K562 (cell line): ENCODE measurements around the gene MFSD2B. TPM values are rescaled to one million over a fixed set of nuclear protein-coding genes. Genes with fewer than 3 reads are reported as not detected.

Experiments used
- ATF3 ChIP-seq, 2 experiments: fragments of 450-650 bp in 1 of 2; sonication (generic) in 1 of 2; formaldehyde crosslinking in 1 of 2; IDR thresholded peaks in 1 of 2; conservative IDR thresholded peaks in 1 of 2; 2 replicates each; pipeline versions ENCODE4 v1.6.1 to v1.8.1; 2016 to 2023; ENCODE audit warnings: mild to moderate bottlenecking in 2 of 2, moderate library complexity in 2 of 2, inconsistent platforms in 1 of 2, missing genetic modification reagents in 1 of 2
- ATF4 ChIP-seq: fragments of 450-650 bp; formaldehyde crosslinking; IDR thresholded peaks from 2 replicates; pipeline ENCODE4 v1.4.0; 2022; ENCODE audit warnings: mild to moderate bottlenecking, moderate library complexity
- C11orf30 ChIP-seq: fragments of 450-650 bp; IDR thresholded peaks from 2 replicates; pipeline ENCODE4 v1.6.1; 2016; ENCODE audit warnings: low read depth, mild to moderate bottlenecking
- FUS ChIP-seq: fragments of 200-400 bp; formaldehyde crosslinking; optimal IDR thresholded peaks from 2 replicates; pipeline ENCODE3; 2017; ENCODE audit warnings: low read depth, low read length
- HDAC2 ChIP-seq: fragments of 450-650 bp; IDR thresholded peaks from 2 replicates; pipeline ENCODE4 v1.6.1; 2016; ENCODE audit warnings: mild to moderate bottlenecking
- KDM1A ChIP-seq, 2 experiments: fragments of 450-650 bp; IDR thresholded peaks; 2 replicates each; pipeline ENCODE4 v1.6.1; 2016; ENCODE audit warnings: mild to moderate bottlenecking in 2 of 2
- MCM3 ChIP-seq: fragments of 450-650 bp; IDR thresholded peaks from 2 replicates; pipeline ENCODE4 v1.6.1; 2016
- MNT ChIP-seq, 2 experiments: fragments of 450-650 bp; conservative IDR thresholded peaks; 2 replicates each; pipeline ENCODE4 v1.6.1; 2017; ENCODE audit warnings: mild to moderate bottlenecking in 2 of 2, moderate library complexity in 2 of 2
- NELFE ChIP-seq: IDR thresholded peaks from 2 replicates; pipeline ENCODE4 v1.6.1; 2011; ENCODE audit warnings: mild to moderate bottlenecking; ENCODE audit not compliant: insufficient read depth, insufficient read length
- POLR2H ChIP-seq: IDR thresholded peaks from 2 replicates; pipeline ENCODE4 v1.6.1; 2016; ENCODE audit warnings: missing genetic modification characterization, low read depth, mild to moderate bottlenecking, control low read depth, missing compliant biosample characterization, moderate library complexity
- RAD51 ChIP-seq: fragments of 450-650 bp; IDR thresholded peaks from 2 replicates; pipeline ENCODE4 v1.7.1; 2016; ENCODE audit warnings: low read depth, mild to moderate bottlenecking, borderline replicate concordance
- RCOR1 ChIP-seq, 2 experiments: IDR thresholded peaks; 2 replicates each; pipeline ENCODE4 v1.6.1; 2012; ENCODE audit warnings: low read depth in 2 of 2, low read length in 2 of 2, borderline replicate concordance in 1 of 2, improper control_type of control experiment in 1 of 2
- SMARCE1 ChIP-seq: fragments of 450-650 bp; IDR thresholded peaks from 2 replicates; pipeline ENCODE4 v1.7.1; 2016; ENCODE audit warnings: mild to moderate bottlenecking
- SP1 ChIP-seq: sonication (generic); formaldehyde crosslinking; IDR thresholded peaks from 2 replicates; pipeline ENCODE4 v1.8.1; 2022; ENCODE audit warnings: mild to moderate bottlenecking, missing genetic modification reagents
- SUPT5H ChIP-seq: fragments of 450-650 bp; IDR thresholded peaks from 2 replicates; pipeline ENCODE4 v1.6.1; 2016
- TBL1XR1 ChIP-seq, 2 experiments: IDR thresholded peaks; 2 replicates each; pipeline ENCODE4 v1.6.1; 2012; ENCODE audit warnings: improper control_type of control experiment in 2 of 2, low read length in 2 of 2, mild to moderate bottlenecking in 1 of 2
- XRCC5 ChIP-seq: fragments of 200-400 bp; formaldehyde crosslinking; IDR thresholded peaks from 2 replicates; pipeline ENCODE4 v1.6.1; 2017; ENCODE audit warnings: low read depth, mild to moderate bottlenecking, low read length
- ZNF121 ChIP-seq: sonication (generic); formaldehyde crosslinking; conservative IDR thresholded peaks from 2 replicates; pipeline ENCODE4 v1.8.0; 2022; ENCODE audit warnings: missing genetic modification reagents
- ZNF165 ChIP-seq: fragments of 250-450 bp; sonication (Bioruptor Pico); IDR thresholded peaks from 2 replicates; pipeline ENCODE4 v1.4.0; 2020; ENCODE audit warnings: borderline replicate concordance
- ZNF224 ChIP-seq: sonication (generic); formaldehyde crosslinking; IDR thresholded peaks from 2 replicates; pipeline ENCODE4 v1.8.0; 2022; ENCODE audit warnings: mild to moderate bottlenecking, missing genetic modification reagents
- ZNF232 ChIP-seq: sonication (generic); formaldehyde crosslinking; IDR thresholded peaks from 2 replicates; pipeline ENCODE4 v1.8.0; 2022; ENCODE audit warnings: mild to moderate bottlenecking, missing genetic modification reagents
- ZNF280B ChIP-seq: fragments of 250-450 bp; sonication (Bioruptor Pico); IDR thresholded peaks from 2 replicates; pipeline ENCODE4 v1.5.1; 2021; ENCODE audit warnings: mild to moderate bottlenecking
- ZNF77 ChIP-seq: fragments of 250-450 bp; sonication (Bioruptor Pico); IDR thresholded peaks from 2 replicates; pipeline ENCODE4 v1.5.0; 2020
- polyA plus RNA-seq, 8 experiments: library from polyadenylated mRNA; depleted of rRNA in 4 of 8; stranded (reverse) in 5 of 8; unstranded in 3 of 8; fragments of >200 nt; fragmentation: Nextera tagmentation in 2 of 8; fragmentation: Illumina TruSeq in 1 of 8; extraction: Ambion mirVana in 2 of 8; extraction: Trizol in 1 of 8; gene quantifications; 2 replicates each; pipeline versions ENCODE4 v1.2.1 to v1.2.3, GENCODE V29; 2011 to 2014; ENCODE audit warnings: inconsistent platforms in 1 of 8, missing spikeins in 1 of 8
- total RNA-seq, 7 experiments: library from RNA; depleted of rRNA in 6 of 7; stranded (reverse); fragments of >200 nt in 6 of 7; fragmentation: Illumina TruSeq in 2 of 7; extraction: Trizol in 2 of 7; gene quantifications; 2 replicates each; pipeline versions ENCODE4 v1.2.1 to v1.2.3, GENCODE V29; 2011 to 2021; ENCODE audit warnings: low replicate concordance in 1 of 7

MFSD2B gene
- total and polyA plus RNA-seq, 9 of the 15 experiments (the other 6 are each of a cell fraction or from before 2014, with no cell fraction given), result 2.6 to 10.9 (median 6.8) TPM

- 0 out of 4 replicates have a peak, but pooled peaks of 1 of the 2 experiments have one; percentile 16 for TF ChIP-seq MNT (conservative IDR thresholded peaks at IDR 0.05)
- no peak for TF ChIP-seq RAD51
- TF ChIP-seq ZNF232, result no peak; the same call in 1 of the 2 replicates
- peak; percentile 59 for TF ChIP-seq FUS
- no peak for TF ChIP-seq ZNF224 (CRISPR knock-in tag)
- no peak for TF ChIP-seq ZNF165
- no peak for TF ChIP-seq SUPT5H
- no peak for TF ChIP-seq HDAC2
- TF ChIP-seq NELFE, result no peak
- TF ChIP-seq XRCC5, result no peak
- no peak for TF ChIP-seq ZNF280B (CRISPR knock-in tag)
- no peak; the same call in 1 of the 2 replicates for TF ChIP-seq SMARCE1
- TF ChIP-seq ZNF77 (CRISPR knock-in tag), result no peak
- no peak for TF ChIP-seq ATF4 (CRISPR knock-in tag)
- TF ChIP-seq C11orf30, result no peak
- no peak for TF ChIP-seq RCOR1 (IDR thresholded peaks at IDR 0.05; ENCODE audit: borderline replicate concordance in 1 of 2, low read depth in 2 of 2, low read length in 2 of 2)
- no peak for TF ChIP-seq KDM1A (IDR thresholded peaks at IDR 0.05)
- no peak for TF ChIP-seq TBL1XR1 (IDR thresholded peaks at IDR 0.05; ENCODE audit: low read length in 2 of 2)
- no peak for TF ChIP-seq ZNF121 (CRISPR knock-in tag)
- no peak for TF ChIP-seq ATF3 (IDR thresholded peaks at IDR 0.05)
- no peak for TF ChIP-seq ATF3 (CRISPR knock-in tag; conservative IDR thresholded peaks at IDR 0.05)
- TF ChIP-seq MCM3, result no peak
- TF ChIP-seq SP1 (CRISPR knock-in tag), result no peak
- no peak for TF ChIP-seq POLR2H (tag)
These were observed at the start of gene MFSD2B (continued) for GRCh38 chr2:24009680-24010476.
